ENCODE measurements around the gene HES7.

GRCh38 chr17:8173056-8173870 lies 49.4 kb upstream of the HES7 start:
- peak; percentile 100 for TF ChIP-seq POLR2A (IDR thresholded peaks at IDR 0.05)
- TF ChIP-seq CTCF (IDR thresholded peaks at IDR 0.05) = no peak
